Stimulated activated naive CD8-positive, alpha-beta T cell treated with anti-CD3 and anti-CD28 coated beads, Interleukin-15, Interleukin-2, amounts not matched to agents 100 U/mL and 50 U/mL, for 24 hours (primary cell): ENCODE results near the gene CEP126.
A peak's percentile ranks its signal among the peaks of the same experiment; 100 is the strongest.

Experiments used
- ATAC-seq: fragments of 150-1000 bp; cut with Tn5 transposase; one replicate; pipeline ENCODE4 v1.10.0; 2021
- DNase-seq: peaks from one replicate; pipeline ENCODE4 v3.0.0; 2021

Gene CEP126

GRCh38 chr11:101914738-101915426 is at the start of gene CEP126:
CEP126 (plus strand) TSS chr11:101915010; CDS start chr11:101915285, 275 bp downstream.
- ATAC-seq (peak; percentile 98), DNase-seq (peak; percentile 94)

DNA sequence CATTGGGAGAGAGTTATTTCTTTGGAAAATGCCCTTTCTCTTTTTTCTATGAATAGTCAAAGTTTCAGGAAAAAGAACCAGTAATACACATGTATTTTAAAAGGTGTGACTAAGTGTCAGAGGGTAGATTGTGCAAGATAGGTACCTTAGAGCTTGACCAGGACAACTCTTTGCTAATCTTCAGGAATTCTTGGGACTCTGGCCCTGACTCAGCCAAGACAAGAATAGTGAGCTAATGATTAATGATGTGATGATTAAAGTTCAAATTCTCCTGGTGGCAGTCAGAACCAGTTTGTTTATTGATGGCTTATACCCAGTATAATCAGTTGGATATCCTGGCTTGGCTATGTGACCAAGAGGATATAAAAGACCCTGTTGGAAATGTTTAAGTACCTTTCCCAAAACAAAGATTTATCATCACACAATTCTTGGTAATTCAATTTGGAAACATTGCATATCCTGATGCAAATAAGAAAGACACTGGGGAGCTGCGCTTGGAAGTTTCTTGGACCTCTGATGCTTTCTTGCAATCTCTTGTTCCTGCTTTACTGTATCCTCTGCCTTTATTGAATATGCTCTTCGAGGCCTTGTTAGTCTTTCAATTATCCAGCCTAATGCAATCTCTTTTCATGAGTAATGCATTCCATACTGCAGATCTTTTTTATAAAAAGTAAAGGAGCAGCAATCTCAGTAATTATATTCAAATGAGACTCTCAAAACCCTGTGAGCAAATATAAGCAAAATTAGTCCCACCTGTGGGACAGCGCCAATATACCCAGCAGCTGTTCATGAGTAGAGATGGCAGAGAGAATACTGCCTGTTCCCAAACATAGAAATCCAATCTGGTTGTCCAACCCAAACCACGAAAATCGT is 48.0 kb upstream of the CEP126 start:
- ATAC-seq (no peak), DNase-seq (no peak)

DNA sequence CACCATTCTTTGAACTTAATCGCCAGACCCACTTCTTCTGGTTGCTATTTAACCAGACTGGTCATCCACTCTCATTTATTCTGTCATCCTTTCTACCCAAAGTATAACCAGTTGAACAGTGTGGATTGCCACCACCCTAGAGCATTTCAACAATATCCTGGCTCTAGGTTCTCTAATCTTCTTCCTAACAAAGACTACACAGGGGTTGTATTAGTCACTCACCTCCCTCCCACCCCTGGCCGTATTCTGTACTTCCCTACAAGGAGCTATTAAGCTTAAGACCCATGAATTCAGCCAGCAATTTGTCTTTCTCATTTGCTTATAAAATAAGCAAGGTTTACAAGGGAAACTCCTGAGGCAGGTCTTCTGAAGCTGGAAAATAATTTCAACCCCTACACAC is 46.9 kb upstream of the CEP126 start:
- DNase-seq (no peak), ATAC-seq (no peak)

DNA sequence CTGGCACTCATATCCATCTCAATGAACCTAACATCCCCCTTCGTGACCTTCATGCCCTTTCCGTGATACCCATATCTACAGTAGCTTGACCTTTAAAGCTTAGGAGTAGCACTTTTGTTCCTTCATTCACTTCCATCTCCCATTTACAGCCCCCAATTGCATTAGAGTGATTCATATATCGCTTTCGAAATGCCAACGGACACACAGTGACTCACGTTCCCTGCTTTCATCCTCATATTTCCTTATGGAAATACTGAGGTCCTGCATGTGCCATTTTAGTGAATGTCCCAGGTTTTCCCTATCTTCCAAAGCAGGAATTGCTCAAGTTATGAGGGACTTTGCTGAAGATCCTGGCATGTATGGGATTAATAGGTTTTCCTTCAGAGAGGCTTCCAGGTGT is 44.3 kb upstream of the CEP126 start:
- DNase-seq = no peak

GRCh38 chr11:101872171-101872882 is 42.5 kb upstream of the CEP126 start:
- DNase-seq (no peak), ATAC-seq (no peak)

More for the DNA sequence above, 44.3 kb upstream of the CEP126 start:
- no peak for ATAC-seq

GRCh38 chr11:101880222-101880621 is 34.6 kb upstream of the CEP126 start:
- DNase-seq (no peak), ATAC-seq (no peak)

DNA sequence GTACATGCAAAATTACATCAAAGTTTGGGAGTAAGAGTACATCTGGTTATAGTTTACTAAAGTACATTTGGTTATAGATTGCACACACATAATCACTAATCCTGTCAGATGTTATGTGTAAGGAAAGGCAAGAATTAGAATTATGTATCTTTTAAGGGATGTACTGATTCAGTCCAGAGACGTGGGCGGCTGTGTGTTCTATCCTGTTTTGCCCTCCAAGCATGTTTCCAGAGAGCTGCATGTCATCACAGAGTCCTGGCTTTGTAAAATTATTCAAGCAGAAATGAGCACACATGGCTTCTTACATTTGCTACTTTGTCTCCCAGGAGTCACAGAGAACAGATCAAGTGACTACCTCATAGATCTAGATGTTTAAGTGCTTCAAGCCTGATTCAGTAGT is 33.2 kb upstream of the CEP126 start:
- ATAC-seq = no peak
- no peak for DNase-seq

DNA sequence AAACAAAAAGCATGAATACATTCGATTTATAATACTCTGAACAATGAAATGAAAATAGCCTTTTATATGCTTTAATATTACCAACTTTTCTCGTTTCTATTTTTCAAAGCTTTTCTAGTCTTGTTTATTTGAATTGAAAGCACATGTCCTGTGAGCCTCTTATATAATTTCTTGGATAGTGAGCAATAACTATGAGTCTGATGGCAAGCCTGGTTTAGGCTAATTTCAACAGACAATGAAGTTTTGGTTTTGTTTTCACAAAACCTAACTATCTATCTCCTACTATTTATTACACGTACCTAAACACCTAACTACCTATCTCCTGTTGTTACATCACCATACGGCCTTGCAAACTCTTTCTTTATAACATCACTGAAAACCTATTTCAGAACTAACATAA is 29.2 kb upstream of the CEP126 start:
- DNase-seq = no peak
- no peak for ATAC-seq

DNA sequence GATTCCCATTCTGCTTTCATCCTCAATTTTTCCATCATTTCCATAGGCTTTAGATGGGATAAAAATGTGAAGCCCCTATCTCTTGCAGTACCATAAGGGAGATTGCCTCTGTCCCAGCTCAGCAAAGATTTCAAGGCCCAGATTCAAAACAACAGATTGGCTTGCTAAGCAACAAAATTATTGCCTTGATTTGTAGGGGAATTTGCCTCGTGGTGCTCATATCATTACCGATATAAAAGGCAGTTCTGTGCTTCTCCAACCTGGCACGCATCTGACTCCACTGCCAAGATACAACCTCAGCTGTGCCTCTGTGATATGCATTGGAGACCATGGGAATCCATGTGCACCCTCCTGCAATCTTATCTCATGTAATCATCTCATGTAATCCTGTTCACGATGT is 25.0 kb upstream of the CEP126 start:
- DNase-seq = no peak
- ATAC-seq = no peak

DNA sequence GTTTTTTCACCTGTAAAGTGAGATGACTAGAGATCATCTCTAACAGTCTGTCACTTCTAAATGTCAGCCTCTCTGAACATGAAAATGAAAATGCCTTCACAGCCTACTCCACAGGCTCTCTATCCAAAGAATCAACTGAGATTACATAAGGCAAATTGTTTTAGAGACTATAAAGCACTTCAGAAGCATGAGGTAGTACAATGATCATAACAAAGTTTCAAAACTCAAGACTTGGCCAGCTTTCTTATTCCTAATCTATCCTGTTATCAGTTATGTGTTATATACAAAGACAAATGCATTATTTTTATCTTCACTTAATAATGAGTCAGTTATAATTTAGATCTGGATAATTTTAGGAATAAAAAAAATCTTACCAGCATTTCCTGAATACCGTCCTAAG is 20.3 kb upstream of the CEP126 start:
- DNase-seq (no peak), ATAC-seq (no peak)

DNA sequence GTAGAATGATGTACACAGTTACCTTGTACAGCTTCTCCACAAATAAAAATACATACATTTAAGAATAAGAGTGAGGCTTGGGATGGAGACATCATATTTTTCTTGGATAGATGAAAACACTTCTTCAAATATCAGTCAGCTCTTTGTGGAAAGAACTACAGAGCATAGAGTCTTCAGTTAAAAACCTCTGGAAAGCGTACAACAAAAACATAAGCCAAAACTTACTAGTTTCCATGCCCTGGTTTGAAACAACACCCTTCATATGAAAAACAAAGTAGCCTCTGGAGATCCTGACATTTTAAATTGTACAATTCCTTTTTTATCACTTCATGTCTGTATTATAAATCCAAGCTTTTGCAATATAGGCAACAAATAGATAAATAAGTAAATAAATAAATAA is 7.0 kb upstream of the CEP126 start:
- DNase-seq (no peak), ATAC-seq (no peak)

DNA sequence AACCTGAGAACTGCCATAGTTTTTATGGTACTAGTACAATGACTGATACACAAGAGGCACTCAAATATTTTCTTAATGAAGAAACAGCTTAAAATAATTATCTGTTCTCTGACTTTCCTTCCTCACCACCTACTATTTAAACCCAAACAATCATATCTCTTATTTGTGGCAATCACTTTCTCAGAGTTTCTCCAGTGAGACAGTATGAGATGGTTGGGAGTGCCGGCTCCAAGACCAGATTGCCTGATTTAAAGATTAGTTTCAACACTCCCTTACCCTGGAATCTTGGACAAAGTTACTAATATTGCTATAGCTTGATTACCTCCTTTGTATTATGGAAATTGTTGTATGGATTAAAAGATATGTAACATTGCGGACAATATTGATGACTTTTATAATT is 5.7 kb upstream of the CEP126 start:
- no peak for ATAC-seq
- no peak for DNase-seq

- no peak for ATAC-seq
- DNase-seq = no peak
Measured at GRCh38 chr11:101912823-101913284, 2.0 kb upstream of the CEP126 start.

GRCh38 chr11:101913656-101914055 is 1.2 kb upstream of the CEP126 start:
- no peak for DNase-seq
- no peak for ATAC-seq

DNA sequence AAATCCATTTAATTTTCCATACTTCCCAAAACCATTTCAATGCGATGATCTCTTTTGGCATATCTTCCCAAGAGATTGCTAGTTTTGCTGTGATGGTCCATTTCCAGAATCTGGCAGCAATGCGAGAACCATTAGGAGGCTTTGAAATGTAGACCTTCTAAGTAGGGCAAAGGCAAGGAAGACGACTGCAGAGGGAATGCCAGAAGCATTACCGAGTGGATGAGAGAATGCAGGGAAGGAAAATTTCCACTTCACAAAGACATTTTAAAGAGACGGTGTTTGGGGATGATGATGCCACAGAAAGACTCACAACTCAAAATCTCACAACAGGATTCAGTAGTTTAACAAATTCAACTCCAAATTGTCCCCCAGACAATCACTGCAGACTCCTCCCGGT is 471 bp upstream of the CEP126 start:
- DNase-seq (no peak), ATAC-seq (no peak)

- ATAC-seq (no peak), DNase-seq (no peak)
Measured at GRCh38 chr11:101915791-101916291, 1.0 kb downstream of the CEP126 start.

GRCh38 chr11:101916422-101916821 is 1.6 kb downstream of the CEP126 start, which contains the start of gene ANGPTL5:
ANGPTL5 (minus strand) TSS chr11:101916522; CDS start chr11:101907909, 8,613 bp downstream.
- DNase-seq = no peak
- ATAC-seq = no peak

GRCh38 chr11:101917226-101917625 is 2.4 kb downstream of the CEP126 start:
- DNase-seq = no peak
- ATAC-seq = no peak

DNA sequence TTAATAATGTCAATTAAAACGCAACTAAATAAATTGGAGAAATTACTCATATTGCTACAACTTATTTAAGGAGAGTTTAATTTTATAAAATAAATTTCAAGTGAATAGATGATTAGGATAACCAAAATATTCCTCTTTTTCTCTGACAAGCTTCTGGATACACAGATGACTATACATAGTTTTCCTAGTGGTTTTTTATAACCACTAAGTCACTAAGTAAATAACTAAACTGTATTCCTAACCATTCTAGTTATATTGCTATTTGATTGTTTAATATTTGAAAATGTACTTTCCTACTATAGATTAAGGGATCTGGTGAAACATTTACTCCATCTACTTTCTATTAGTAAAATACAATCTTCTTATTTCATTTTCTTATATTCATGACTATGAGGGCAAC is 6.2 kb downstream of the CEP126 start:
- DNase-seq (no peak), ATAC-seq (no peak)

DNA sequence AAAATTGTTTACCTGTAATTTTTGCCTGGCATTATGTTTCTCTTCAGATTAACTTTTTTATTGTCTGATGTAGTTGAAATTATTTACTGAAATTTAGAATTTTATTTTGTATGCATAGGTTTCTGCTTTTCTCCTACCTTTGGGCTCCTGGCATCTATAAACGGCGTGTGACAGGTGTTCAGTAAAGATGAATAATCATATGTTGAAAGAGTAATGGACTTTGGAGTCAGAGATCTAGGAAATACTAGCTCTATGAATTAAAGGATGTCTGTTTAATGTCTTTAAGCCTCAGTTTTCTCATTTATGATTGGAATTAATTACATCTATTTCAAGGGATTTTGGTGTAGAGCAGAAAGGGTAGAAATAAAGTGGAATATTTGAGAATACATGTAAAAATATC is 8.7 kb downstream of the CEP126 start:
- DNase-seq (no peak), ATAC-seq (no peak)

GRCh38 chr11:101929294-101929915 is 14.6 kb downstream of the CEP126 start:
- ATAC-seq (no peak), DNase-seq (no peak)

GRCh38 chr11:101931692-101932091 is 16.9 kb downstream of the CEP126 start:
- DNase-seq (no peak), ATAC-seq (no peak)
